SK-N-SH treated with all-trans-retinoic acid at 6 μM for 48 hours (cell line): ENCODE data around the gene CLCN3.
"Not testable (repeated sequence)": the region's sequence is repeated elsewhere in the genome, so short reads cannot be mapped to it uniquely, and the experiment has no call there.

Experiments used
- ATAC-seq: fragments of 200-7000 bp; cut with Tn5 transposase; 3 replicates; pipeline ENCODE4 v1.9.1; 2020; ENCODE audit warnings: mild to moderate bottlenecking, moderate library complexity
- ARNTL ChIP-seq: fragments of 450-650 bp; formaldehyde crosslinking; IDR thresholded peaks from 2 replicates; pipeline ENCODE4 v1.5.0; 2020; ENCODE audit warnings: low read depth, mild to moderate bottlenecking, moderate library complexity, borderline replicate concordance
- BACH2 ChIP-seq: fragments of 250-450 bp; sonication (Bioruptor Pico); IDR thresholded peaks from 2 replicates; pipeline ENCODE4 v1.9.0; 2021; ENCODE audit warnings: mild to moderate bottlenecking, borderline replicate concordance
- CSDC2 ChIP-seq: fragments of 250-450 bp; sonication (Bioruptor Pico); IDR thresholded peaks from 2 replicates; pipeline ENCODE4 v1.5.0; 2020; ENCODE audit warnings: mild to moderate bottlenecking, moderate library complexity
- ESRRG ChIP-seq: fragments of 250-450 bp; sonication (Bioruptor Pico); IDR thresholded peaks from 2 replicates; pipeline ENCODE4 v1.6.1; 2021; ENCODE audit warnings: mild to moderate bottlenecking
- GLIS3 ChIP-seq: fragments of 250-450 bp; sonication (Bioruptor Pico); IDR thresholded peaks from 2 replicates; pipeline ENCODE4 v1.5.0; 2020; ENCODE audit warnings: mild to moderate bottlenecking, moderate library complexity
- ISL1 ChIP-seq: fragments of 250-450 bp; sonication (Bioruptor Pico); IDR thresholded peaks from 2 replicates; pipeline ENCODE4 v2.1.2; 2022; ENCODE audit warnings: mild to moderate bottlenecking, moderate library complexity
- OSR1 ChIP-seq: fragments of 250-450 bp; sonication (Bioruptor Pico); IDR thresholded peaks from 2 replicates; pipeline ENCODE4 v1.8.0; 2022; ENCODE audit warnings: moderate library complexity, mild to moderate bottlenecking, inconsistent platforms
- PPARA ChIP-seq: fragments of 250-450 bp; sonication (Bioruptor Pico); IDR thresholded peaks from 2 replicates; pipeline ENCODE4 v1.5.0; 2020; ENCODE audit warnings: mild to moderate bottlenecking, borderline replicate concordance
- RARB ChIP-seq: fragments of 250-450 bp; sonication (Bioruptor Pico); IDR thresholded peaks from 2 replicates; pipeline ENCODE4 v1.8.0; 2021; ENCODE audit warnings: mild to moderate bottlenecking, moderate library complexity
- SNAI2 ChIP-seq: fragments of 250-450 bp; sonication (Bioruptor Pico); IDR thresholded peaks from 2 replicates; pipeline ENCODE4 v1.5.0; 2020; ENCODE audit warnings: mild to moderate bottlenecking, moderate library complexity
- TCF4 ChIP-seq: fragments of 250-450 bp; sonication (Bioruptor Pico); IDR thresholded peaks from 2 replicates; pipeline ENCODE4 v1.8.0; 2021; ENCODE audit warnings: mild to moderate bottlenecking, moderate library complexity, borderline replicate concordance
- ZC3H10 ChIP-seq: fragments of 250-450 bp; sonication (Bioruptor Pico); IDR thresholded peaks from 2 replicates; pipeline ENCODE4 v1.5.1; 2021; ENCODE audit warnings: mild to moderate bottlenecking, moderate library complexity
- ZFP3 ChIP-seq: fragments of 250-450 bp; sonication (Bioruptor Pico); IDR thresholded peaks from 2 replicates; pipeline ENCODE4 v1.5.0; 2020; ENCODE audit warnings: mild to moderate bottlenecking, moderate library complexity
- ZFP30 ChIP-seq: fragments of 450-650 bp; formaldehyde crosslinking; IDR thresholded peaks from 2 replicates; pipeline ENCODE4 v1.5.0; 2022; ENCODE audit warnings: mild to moderate bottlenecking, moderate library complexity
- ZNF565 ChIP-seq: fragments of 450-650 bp; formaldehyde crosslinking; conservative IDR thresholded peaks from 2 replicates; pipeline ENCODE4 v1.5.0; 2020; ENCODE audit warnings: low read depth, mild to moderate bottlenecking, moderate library complexity
- ZNF70 ChIP-seq: fragments of 450-650 bp; formaldehyde crosslinking; IDR thresholded peaks from 2 replicates; pipeline ENCODE4 v1.5.0; 2020; ENCODE audit warnings: mild to moderate bottlenecking, moderate library complexity
- ZNF8 ChIP-seq: fragments of 450-650 bp; formaldehyde crosslinking; IDR thresholded peaks from 2 replicates; pipeline ENCODE4 v1.5.0; 2020; ENCODE audit warnings: mild to moderate bottlenecking, moderate library complexity
- TF ChIP-seq, protein P1 (sequence below): fragments of 250-450 bp; sonication (Bioruptor Pico); IDR thresholded peaks from 2 replicates; pipeline ENCODE4 v1.5.1; 2021; ENCODE audit warnings: mild to moderate bottlenecking, moderate library complexity
- TF ChIP-seq, protein P2 (sequence below): fragments of 250-450 bp; sonication (Bioruptor Pico); IDR thresholded peaks from 2 replicates; pipeline ENCODE4 v1.5.1; 2020; ENCODE audit warnings: low read depth, mild to moderate bottlenecking, moderate library complexity
- TF ChIP-seq, protein P3 (sequence below): fragments of 250-450 bp; sonication (Bioruptor Pico); IDR thresholded peaks from 2 replicates; pipeline ENCODE4 v1.5.0; 2020; ENCODE audit warnings: mild to moderate bottlenecking, moderate library complexity
- TF ChIP-seq, protein P4 (sequence below): fragments of 250-450 bp; sonication (Bioruptor Pico); IDR thresholded peaks from 2 replicates; pipeline ENCODE4 v1.8.0; 2021; ENCODE audit warnings: low read depth, mild to moderate bottlenecking, moderate library complexity, borderline replicate concordance
- TF ChIP-seq, protein P5 (sequence below): fragments of 250-450 bp; sonication (Bioruptor Pico); IDR thresholded peaks from 2 replicates; pipeline ENCODE4 v1.8.0; 2020; ENCODE audit warnings: mild to moderate bottlenecking, moderate library complexity, borderline replicate concordance

CLCN3 gene

DNA sequence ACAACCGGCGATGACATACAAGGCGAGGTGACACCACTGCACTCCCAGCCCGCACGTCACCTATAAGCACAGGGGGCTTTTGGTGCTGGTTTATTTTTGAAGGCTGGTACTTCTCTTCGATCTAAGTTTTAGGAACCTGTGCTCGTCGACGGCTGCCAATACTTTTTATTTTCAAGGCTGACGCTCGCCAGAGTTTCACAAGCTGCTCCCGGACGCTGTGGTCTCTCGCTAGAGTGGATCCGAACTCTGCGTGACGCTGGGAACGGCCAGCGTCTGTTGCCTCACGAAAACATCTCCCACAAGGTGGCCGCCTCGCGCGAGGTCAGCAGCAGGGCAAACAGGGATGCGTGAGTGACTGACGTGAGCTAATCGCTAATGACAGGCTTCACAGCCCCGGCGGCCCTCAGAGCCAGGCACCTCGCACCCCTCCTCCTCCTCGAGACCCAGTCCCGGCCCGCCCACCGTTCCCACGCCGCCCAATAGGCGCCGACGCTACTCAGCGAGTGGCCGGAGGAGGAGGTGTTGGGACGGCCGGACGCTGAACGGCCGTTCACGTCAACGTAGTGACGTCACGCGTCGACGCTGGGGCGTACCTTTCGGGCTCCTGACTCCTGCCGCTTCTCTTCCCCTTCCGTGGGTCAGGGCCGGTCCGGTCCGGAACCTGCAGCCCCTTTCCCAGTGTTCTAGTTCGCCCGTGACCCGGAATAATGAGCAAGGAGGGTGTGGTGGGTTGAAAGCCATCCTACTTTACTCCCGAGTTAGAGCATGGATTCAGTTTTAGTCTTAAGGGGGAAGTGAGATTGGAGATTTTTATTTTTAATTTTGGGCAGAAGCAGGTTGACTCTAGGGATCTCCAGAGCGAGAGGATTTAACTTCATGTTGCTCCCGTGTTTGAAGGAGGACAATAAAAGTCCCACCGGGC, at the start of gene CLCN3:
CLCN3 (plus strand) TSS at position 621 of the 922 bp plus-strand sequence. CDS start 15,351 bp downstream, outside the sequence.
- no peak for TF ChIP-seq ESRRG (CRISPR knock-in tag)
- TF ChIP-seq, protein P1, sequence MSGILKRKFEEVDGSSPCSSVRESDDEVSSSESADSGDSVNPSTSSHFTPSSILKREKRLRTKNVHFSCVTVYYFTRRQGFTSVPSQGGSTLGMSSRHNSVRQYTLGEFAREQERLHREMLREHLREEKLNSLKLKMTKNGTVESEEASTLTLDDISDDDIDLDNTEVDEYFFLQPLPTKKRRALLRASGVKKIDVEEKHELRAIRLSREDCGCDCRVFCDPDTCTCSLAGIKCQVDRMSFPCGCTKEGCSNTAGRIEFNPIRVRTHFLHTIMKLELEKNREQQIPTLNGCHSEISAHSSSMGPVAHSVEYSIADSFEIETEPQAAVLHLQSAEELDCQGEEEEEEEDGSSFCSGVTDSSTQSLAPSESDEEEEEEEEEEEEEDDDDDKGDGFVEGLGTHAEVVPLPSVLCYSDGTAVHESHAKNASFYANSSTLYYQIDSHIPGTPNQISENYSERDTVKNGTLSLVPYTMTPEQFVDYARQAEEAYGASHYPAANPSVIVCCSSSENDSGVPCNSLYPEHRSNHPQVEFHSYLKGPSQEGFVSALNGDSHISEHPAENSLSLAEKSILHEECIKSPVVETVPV (CRISPR knock-in tag) = no peak
- no peak for TF ChIP-seq ISL1 (CRISPR knock-in tag)
- no peak for TF ChIP-seq OSR1 (CRISPR knock-in tag)
- no peak for TF ChIP-seq ZNF565 (CRISPR knock-in tag)
- TF ChIP-seq GLIS3 (CRISPR knock-in tag) = no peak
- no peak for TF ChIP-seq TCF4 (CRISPR knock-in tag)
- no peak for TF ChIP-seq RARB (CRISPR knock-in tag)
- no peak for TF ChIP-seq ZFP30
- no peak for TF ChIP-seq ARNTL (CRISPR knock-in tag)
- no peak for TF ChIP-seq SNAI2

DNA sequence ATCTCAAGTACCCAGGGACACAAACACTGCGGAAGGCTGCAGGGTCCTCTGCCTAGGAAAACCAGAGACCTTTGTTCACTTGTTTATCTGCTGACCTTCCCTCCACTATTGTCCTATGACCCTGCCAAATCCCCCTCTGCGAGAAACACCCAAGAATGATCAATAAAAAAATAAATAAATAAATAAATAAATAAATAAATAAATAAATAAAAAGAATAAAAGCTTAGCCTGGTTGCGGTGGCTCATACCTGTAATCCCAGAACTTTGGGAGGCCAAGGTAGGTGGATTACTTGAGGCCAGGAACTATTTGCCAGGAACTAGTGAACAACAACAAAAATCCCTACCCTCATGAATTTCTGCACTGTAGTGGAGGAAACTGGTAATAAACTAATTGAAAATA, 49.4 kb upstream of the CLCN3 start:
- ATAC-seq = not testable (repeated sequence)

More for the DNA sequence above, at the start of gene CLCN3:
- ATAC-seq = peak; percentile 98

DNA sequence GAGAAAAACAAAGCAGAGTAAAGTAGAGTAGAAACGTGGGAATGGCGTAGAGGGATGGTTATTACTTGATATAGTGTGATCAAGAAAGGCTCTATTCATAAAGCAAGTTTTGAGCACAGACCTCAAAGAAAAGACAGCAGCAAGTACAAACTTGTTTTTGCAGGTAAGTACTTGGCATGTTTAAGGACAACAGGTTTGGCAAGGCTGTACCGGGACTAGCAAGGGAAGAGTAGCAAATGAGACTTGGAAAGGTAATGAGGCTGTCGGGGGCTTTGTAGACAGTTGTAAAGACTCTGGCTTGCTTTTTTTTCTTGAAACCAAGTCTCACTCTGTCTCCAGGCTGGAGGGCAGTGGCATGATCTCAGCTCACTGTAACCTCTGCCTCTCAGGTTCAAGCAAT, 48.9 kb upstream of the CLCN3 start:
- no peak for ATAC-seq
- TF ChIP-seq BACH2 (CRISPR knock-in tag) = no peak
- no peak for TF ChIP-seq SNAI2
- no peak for TF ChIP-seq ZNF565 (CRISPR knock-in tag)
- TF ChIP-seq ZNF70 = no peak
- TF ChIP-seq ESRRG (CRISPR knock-in tag) = no peak
- TF ChIP-seq, protein P2, sequence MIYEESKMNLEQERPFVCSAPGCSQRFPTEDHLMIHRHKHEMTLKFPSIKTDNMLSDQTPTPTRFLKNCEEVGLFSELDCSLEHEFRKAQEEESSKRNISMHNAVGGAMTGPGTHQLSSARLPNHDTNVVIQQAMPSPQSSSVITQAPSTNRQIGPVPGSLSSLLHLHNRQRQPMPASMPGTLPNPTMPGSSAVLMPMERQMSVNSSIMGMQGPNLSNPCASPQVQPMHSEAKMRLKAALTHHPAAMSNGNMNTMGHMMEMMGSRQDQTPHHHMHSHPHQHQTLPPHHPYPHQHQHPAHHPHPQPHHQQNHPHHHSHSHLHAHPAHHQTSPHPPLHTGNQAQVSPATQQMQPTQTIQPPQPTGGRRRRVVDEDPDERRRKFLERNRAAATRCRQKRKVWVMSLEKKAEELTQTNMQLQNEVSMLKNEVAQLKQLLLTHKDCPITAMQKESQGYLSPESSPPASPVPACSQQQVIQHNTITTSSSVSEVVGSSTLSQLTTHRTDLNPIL (CRISPR knock-in tag) = no peak
- TF ChIP-seq, protein P3, sequence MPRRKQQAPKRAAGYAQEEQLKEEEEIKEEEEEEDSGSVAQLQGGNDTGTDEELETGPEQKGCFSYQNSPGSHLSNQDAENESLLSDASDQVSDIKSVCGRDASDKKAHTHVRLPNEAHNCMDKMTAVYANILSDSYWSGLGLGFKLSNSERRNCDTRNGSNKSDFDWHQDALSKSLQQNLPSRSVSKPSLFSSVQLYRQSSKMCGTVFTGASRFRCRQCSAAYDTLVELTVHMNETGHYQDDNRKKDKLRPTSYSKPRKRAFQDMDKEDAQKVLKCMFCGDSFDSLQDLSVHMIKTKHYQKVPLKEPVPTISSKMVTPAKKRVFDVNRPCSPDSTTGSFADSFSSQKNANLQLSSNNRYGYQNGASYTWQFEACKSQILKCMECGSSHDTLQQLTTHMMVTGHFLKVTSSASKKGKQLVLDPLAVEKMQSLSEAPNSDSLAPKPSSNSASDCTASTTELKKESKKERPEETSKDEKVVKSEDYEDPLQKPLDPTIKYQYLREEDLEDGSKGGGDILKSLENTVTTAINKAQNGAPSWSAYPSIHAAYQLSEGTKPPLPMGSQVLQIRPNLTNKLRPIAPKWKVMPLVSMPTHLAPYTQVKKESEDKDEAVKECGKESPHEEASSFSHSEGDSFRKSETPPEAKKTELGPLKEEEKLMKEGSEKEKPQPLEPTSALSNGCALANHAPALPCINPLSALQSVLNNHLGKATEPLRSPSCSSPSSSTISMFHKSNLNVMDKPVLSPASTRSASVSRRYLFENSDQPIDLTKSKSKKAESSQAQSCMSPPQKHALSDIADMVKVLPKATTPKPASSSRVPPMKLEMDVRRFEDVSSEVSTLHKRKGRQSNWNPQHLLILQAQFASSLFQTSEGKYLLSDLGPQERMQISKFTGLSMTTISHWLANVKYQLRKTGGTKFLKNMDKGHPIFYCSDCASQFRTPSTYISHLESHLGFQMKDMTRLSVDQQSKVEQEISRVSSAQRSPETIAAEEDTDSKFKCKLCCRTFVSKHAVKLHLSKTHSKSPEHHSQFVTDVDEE (CRISPR knock-in tag) = no peak
- no peak for TF ChIP-seq ZC3H10 (CRISPR knock-in tag)
- no peak for TF ChIP-seq ZFP3 (CRISPR knock-in tag)
- no peak for TF ChIP-seq OSR1 (CRISPR knock-in tag)
- TF ChIP-seq PPARA (CRISPR knock-in tag) = no peak
- no peak for TF ChIP-seq ZNF8 (CRISPR knock-in tag)
- TF ChIP-seq ZFP30 = no peak
- TF ChIP-seq, protein P4, sequence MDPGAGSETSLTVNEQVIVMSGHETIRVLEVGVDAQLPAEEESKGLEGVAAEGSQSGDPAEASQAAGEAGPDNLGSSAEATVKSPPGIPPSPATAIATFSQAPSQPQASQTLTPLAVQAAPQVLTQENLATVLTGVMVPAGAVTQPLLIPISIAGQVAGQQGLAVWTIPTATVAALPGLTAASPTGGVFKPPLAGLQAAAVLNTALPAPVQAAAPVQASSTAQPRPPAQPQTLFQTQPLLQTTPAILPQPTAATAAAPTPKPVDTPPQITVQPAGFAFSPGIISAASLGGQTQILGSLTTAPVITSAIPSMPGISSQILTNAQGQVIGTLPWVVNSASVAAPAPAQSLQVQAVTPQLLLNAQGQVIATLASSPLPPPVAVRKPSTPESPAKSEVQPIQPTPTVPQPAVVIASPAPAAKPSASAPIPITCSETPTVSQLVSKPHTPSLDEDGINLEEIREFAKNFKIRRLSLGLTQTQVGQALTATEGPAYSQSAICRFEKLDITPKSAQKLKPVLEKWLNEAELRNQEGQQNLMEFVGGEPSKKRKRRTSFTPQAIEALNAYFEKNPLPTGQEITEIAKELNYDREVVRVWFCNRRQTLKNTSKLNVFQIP (CRISPR knock-in tag) = no peak
- TF ChIP-seq ISL1 (CRISPR knock-in tag) = no peak
- no peak for TF ChIP-seq GLIS3 (CRISPR knock-in tag)
- TF ChIP-seq, protein P5, sequence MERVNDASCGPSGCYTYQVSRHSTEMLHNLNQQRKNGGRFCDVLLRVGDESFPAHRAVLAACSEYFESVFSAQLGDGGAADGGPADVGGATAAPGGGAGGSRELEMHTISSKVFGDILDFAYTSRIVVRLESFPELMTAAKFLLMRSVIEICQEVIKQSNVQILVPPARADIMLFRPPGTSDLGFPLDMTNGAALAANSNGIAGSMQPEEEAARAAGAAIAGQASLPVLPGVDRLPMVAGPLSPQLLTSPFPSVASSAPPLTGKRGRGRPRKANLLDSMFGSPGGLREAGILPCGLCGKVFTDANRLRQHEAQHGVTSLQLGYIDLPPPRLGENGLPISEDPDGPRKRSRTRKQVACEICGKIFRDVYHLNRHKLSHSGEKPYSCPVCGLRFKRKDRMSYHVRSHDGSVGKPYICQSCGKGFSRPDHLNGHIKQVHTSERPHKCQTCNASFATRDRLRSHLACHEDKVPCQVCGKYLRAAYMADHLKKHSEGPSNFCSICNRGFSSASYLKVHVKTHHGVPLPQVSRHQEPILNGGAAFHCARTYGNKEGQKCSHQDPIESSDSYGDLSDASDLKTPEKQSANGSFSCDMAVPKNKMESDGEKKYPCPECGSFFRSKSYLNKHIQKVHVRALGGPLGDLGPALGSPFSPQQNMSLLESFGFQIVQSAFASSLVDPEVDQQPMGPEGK (CRISPR knock-in tag) = no peak
- no peak for TF ChIP-seq ARNTL (CRISPR knock-in tag)
- TF ChIP-seq CSDC2 (CRISPR knock-in tag) = no peak
